Stimulated activated CD4-positive, alpha-beta T cell treated with anti-CD3 and anti-CD28 coated beads, Interleukin-2, amount 100 ng/mL, for 4 hours (primary cell): ENCODE data around the gene ZCWPW1.
A peak's percentile ranks its signal among the peaks of the same experiment; 100 is the strongest.
"Not testable (repeated sequence)": the region's sequence is repeated elsewhere in the genome, so short reads cannot be mapped to it uniquely, and the experiment has no call there.

Experiments
- DNase-seq: peaks from one replicate; pipeline ENCODE4 v3.0.0-alpha.2; 2020; ENCODE audit warnings: low read depth

ZCWPW1 gene

DNA sequence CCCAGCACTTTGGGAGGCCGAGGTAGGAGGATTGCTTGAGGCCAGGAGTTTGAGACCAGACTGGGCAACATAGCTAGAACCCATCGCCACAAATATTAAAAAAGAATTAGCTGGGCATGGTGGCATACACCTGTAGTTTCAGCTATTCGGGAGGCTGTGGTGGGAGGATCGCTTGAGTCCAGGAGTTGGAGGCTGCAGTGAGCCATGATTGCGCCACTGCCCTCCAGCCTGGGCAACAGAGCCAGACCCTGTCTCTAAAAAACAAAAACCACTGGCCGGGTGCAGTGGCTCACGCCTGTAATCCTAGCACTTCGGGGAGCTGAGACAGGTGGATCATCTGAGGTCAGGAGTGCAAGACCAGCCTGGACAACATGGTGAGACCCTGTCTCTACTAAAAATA, 25.4 kb upstream of the ZCWPW1 start:
- not testable (repeated sequence) for DNase-seq

DNA sequence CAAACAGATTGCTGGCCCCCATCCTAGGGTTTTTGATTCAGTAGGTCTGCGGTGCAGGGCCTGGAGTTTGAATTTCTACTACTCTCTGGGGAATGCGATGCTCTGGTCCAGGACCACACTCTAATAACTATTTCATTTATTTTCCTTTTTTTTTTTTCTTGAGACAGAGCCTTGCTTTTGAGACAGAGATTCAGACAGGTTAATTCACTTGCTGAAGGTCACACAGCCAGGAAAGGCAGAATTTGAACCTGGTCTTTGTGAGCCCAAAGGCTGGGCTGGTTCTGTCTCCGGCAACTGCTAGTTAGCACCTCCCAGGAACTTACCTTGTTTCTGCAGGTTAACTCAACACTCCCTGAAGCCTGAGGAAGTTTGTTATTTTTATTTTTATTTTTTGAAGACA, 24.0 kb upstream of the ZCWPW1 start:
- DNase-seq: no peak

DNA sequence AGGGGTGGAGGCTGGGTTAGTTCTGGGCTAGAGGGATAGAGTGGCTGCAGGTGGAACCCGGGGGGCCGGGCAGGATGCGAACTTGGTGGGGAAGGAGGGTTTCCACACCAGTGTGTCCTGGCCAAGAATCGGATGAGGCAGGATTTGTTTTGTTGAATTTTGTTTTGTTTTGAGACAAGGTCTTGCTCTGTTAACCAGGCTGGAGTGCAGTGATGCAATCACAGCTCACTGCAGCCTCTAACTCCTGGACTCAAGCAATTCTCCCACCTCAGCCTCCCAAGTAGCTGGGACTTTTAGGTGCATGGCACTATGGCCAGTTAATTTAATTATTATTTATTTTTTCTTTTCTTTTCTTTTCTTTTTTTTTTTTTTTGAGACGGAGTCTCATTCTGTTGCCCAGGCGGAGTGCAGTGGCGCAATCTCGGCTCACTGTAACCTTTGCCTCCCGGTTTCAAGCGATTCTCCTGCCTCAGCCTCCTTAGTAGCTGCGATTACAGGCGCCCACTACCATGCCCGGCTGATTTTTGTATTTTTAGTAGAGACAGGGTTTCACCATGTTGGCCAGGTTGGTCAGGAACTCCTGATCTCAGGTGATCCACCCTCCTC, 20.8 kb upstream of the ZCWPW1 start:
- DNase-seq: no peak

DNA sequence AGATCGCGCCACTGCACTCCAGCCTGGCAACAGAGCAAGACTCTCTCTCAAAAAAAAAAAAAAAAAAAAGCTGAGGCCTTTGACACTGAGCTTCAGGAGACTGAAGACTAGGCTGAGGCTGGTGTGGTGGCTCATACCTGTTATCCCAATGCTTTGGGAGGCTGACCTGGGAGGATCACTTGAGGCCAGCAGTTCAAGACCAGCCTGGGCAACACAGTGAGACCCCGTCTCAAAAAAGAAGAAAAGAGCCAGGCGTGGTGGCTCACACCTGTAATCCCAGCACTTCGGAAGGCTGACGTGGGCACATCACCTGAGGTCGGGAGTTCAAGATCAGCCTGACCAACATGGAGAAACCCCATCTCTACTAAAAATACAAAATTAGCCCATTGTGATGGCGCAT, 18.9 kb upstream of the ZCWPW1 start:
- DNase-seq: not testable (repeated sequence)

DNA sequence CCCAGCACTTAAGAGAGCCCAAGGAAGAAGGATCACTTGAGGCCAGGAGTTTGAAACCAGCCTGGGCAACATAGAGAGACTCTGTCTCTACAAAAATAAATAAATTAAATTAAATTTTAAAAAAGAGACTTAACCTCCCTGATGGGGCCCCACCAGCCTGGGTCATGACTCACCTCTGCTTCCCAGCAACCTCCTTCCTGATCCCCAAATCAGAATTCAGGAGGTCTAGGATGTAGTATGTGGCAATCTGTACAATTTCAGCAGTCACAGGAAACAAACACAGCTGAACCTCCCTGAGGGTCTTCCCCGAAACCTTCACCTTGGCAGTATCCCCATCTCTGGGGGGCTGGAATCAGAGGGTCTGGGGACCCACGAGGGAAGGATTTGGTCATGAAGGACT, 17.5 kb upstream of the ZCWPW1 start:
- no peak for DNase-seq

DNA sequence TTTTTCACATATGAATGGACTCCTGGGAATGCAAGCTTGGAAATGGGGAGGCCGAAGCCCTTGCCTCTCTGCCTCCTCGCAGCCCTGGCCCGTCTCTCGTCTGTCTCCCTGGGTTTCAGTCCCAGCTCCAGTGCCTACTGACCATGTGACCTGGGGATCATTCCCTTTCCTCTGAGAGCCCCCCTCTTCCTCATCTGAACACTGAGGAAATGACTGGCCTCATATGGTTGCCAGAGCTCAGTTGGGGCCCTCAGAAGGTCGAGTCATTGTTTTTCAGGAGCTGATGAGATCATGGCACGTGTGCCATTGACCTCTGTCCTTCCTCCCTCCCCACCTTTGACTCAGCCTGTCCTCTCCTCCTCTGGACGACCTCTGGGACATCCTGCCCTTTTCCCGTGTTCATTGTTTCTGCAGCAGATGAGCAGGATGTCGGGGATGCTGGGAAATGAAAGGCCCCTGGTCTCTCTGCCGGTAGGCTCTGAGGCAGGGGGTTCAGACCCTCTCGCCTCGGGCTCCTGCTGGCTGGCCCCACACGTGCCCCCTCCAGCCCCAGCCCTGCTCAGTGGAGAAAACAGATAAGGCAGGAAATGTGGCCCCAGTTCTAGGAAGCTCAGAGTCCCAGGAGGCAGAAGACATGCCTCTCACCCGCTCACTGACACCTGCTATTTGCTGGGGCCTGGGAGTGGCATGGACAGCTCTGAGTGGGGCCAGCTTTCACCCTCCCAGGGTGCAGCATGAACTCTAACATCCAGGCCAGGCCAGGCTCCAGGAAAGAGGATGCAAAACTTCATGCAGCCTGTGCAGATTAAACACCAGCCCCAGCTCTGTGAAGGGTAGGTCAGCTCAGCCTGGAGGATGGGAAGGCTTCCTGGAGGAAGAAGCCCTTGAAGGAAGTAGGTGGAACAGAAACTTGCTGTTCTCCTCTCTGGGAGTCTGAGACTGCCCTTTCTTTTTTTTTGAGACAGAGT, 16.1 kb upstream of the ZCWPW1 start:
- no peak for DNase-seq

DNA sequence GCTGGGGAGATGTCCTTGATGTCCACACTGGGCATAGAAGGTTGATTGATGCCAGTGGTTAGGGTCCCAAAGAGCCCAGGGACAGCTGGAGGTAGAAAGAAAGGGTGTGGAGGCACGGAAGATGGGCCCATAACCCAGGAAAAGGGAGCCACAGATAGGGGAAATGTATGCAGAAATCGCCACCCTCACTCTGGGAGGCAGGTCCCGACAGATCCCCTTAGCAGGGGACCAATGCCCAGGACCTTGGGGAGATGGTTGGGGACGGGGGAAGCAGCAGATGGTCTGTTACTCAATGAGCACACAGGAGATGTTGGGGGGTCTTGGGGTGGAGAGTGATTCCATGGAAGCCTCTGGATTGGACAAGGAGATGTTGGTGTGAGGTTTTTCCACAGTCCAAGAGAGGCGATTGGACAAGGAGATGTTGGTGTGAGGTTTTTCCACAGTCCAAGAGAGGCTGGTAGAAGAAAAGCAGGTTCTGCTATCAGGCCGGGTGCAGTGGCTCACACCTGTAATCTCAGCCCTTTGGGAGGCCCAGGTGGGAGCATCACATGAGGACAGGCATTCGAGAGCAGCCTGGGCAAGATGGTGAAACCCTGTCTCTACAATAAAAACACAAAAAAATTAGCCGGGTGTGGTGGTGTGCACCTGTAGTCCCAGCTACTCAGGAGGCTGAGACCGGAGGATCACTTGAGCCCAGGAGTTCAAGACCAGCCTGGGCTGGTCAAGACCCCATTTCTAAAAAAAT, 14.8 kb upstream of the ZCWPW1 start:
- no peak for DNase-seq

DNA sequence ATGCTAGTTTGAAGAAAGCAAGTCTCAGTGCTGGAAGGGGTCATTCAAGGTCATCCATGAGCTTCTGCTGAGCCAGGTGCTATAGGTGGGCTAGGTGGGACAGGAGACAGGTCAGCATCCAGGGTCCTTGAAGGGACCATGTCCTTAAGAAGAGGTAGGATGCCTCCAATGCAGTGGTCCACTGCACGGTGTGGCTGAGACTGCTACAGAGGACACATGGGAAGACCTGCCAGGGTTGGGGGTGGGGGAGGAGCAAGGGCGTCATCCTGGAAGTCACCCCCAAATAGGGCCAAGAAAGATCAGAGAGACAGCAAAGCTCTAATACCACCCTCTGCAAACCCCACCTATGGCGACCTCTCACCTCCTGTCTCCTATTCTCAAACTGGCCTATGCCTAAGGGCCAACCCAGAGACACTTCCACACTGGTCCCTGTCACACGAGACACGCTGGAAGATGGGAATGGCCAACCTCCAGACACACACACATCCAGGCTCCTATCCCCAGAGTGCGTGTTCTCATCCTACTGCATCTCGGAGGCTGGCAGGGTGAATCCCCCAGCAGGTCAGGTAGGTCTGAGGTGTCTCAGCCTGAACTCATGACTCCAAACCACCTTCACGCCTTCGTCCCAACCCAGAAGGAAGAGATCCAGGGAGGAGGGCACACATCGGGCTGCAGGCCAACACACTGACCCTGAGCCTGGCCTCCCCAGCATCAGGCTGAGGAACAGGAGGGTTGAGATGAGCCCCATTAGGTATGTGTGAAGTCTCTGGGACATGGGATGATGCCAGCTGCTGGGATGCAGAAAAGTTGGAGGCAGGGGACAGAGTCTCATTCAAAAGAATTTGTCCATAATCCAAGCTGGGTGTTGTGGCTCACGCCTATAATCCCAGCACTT, 13.4 kb upstream of the ZCWPW1 start:
- no peak for DNase-seq

DNA sequence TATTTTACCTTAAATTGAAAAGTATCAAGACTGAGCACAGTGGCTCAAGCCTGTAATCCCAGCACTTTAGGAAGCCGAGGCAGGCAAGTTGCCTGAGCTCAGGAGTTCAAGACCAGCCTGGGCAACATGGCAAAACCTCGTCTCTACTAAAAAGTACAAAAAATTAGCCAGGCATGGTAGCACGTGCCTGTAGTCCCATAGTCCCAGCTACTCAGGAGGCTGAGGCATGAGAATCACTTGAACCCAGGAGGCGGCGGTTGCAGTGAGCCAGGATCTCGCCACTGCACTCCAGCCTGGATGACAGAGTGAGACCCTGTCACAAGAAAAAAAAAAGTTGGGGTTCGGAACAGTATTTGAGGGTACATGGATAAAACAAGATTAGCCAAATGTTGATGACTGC, 10.7 kb upstream of the ZCWPW1 start:
- not testable (repeated sequence) for DNase-seq

DNA sequence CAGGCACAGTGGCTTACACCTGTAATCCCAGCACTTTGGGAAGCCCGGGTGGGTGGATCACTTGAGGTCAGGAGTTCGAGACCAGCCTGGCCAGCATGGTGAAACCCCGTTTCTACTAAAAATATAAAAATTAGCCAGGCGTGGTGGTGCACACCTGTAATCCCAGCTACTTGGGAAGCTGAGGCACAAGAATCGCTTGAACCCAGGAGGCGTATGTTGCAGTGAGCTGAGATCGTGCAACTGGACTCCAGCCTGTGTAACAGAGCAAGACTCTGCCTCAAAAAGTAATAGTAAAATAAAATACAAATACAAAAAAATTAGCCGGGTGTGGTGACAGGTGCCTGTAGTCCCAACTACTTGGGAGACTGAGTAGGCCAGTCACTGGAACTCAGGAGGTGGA, 10.2 kb upstream of the ZCWPW1 start:
- DNase-seq: not testable (repeated sequence)

DNA sequence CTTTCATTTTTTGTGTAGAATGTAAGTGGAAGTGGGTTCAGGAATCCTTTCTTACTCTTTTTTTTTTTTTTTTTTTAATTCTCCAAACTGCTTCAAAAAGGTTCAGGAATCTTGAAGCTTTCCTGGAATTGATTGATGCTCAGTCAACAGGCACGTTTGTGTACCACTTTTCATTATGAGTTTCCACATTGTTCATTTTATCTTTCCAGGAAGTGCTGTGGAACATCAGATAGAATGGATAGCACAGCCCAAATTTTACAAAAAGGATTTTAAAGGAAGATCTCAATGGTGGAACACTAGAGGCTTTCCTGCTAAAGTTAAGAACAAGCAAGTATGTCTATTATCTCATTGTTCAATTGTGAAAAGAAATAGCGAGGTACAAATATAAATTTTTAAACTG, 9.7 kb upstream of the ZCWPW1 start:
- DNase-seq: no peak

DNA sequence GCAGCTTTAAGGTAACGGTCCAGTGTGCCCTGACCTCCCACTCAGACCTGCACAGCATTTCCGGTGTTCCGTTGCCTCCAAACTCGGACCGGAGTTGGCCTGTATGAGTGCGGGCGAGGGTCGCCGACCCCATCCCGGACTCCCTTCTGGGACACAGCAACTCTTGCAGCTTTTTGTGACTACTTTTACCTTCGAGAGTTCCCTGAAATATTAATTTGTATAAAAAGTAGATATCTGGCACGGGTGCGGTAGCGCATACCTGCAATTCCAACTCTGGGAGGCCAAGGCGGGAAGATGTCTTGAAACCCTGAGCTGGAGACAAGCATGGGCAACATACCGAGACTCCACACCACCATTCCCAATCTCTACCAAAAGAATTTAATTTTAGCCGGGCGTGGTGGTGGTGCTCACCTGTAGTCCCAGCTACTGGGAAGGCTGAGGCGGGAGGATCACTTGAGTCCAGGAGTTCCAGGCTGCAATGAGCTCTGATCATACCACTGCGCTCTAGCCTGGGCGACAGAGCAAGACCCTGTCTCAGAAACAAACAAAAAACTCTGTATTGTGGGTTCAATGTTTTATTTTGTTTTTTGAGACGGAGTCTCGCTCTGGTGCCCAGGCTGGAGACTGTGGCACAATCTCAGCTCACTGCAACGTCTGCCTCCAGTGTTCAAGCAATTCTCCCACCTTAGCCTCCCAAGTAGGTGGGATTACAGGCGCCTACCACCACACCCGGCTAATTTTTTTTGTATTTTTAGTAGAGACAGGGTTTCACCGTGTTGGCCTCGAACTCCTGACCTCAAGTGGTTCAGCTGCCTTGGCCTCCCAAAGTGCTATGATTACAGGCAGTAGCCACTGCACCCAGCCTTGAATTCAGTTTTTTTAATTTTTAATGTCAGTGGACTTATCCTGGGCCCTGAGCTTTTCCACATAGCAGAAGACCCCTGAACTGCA, 8.9 kb upstream of the ZCWPW1 start:
- no peak for DNase-seq

DNA sequence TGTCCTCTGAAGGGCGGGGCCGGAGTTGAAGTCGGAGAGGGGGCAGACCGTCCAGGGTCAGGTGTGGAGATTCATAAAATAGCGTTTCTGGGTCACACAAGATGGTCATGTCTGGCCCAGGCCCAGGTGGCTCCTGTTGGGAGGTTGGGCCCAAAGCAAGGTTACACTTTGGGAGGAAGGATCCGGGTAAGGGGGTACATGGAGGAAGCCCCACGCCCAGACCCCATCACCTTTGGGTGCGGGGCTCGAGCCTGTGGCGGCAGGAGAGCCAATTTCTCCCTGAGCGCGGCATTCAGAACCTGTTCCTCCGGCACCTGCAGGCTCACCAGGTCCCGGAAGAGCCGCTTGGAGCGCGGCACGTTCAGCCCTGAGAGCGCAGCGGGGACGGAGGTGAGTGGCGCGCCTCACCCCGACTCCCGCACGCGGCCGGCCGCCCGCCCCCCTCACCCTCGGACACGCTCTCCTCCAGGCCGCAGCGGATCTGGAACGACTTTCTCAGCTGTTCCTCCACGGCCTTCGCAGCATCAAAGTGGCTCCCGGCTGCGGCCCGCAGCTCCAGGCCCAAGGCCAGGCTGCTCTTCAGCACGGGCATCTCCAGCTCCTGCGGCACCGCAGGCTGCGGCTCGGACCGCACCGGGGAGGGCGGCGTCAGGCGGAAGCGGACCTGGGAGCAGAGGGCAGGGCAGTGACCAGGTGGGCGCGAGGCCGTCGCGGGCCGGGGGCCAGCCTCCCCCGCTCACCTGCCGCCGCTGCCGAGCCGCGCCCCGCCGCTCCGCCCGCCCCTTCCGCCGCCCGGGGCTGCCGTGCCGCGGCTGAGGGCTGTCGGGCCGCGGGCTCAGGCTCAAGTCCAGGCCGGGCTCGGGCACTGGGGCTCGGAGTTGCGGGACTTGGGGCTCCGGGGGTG, 7.2 kb upstream of the ZCWPW1 start:
- DNase-seq: peak; percentile 35

DNA sequence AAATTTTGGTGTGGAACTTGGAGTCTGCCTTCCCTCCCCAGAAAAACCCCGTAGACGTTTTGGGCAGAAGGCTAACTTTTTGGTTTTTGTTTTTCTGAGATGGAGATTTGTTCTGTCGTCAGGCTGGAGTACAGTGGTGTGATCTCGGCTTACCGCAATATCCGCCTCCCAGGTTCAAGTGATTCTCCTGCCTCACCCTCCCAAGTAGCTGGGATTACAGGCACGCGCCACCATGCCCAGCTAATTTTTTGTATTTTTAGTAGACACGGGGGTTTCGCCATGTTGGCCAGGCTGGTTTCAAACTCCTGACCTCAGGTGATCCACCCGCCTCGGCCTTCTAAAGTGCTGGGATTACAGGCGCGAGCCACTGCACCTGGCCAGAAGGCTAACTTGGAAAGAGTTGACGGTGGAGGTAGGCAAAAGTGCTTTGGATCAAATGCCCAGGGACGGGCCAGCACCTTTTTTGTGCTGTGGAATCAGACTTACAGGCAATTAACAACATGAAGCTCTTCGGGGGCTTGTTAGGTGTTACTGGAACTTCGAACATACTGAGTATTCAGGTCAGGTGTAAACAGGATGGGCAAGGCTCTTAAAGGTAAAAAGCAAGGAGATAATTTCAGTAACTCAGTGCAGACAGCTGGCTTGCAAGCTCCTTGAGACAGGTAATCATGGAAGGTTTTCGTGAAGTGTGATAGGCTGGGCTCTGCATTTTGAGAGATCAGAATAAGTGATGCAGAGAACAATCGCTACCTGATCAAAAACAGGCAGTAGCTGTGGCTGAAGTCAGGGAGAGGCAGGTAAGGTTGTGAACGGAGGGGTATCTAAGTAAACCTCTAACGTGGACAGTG, 6.0 kb upstream of the ZCWPW1 start:
- DNase-seq: no peak

DNA sequence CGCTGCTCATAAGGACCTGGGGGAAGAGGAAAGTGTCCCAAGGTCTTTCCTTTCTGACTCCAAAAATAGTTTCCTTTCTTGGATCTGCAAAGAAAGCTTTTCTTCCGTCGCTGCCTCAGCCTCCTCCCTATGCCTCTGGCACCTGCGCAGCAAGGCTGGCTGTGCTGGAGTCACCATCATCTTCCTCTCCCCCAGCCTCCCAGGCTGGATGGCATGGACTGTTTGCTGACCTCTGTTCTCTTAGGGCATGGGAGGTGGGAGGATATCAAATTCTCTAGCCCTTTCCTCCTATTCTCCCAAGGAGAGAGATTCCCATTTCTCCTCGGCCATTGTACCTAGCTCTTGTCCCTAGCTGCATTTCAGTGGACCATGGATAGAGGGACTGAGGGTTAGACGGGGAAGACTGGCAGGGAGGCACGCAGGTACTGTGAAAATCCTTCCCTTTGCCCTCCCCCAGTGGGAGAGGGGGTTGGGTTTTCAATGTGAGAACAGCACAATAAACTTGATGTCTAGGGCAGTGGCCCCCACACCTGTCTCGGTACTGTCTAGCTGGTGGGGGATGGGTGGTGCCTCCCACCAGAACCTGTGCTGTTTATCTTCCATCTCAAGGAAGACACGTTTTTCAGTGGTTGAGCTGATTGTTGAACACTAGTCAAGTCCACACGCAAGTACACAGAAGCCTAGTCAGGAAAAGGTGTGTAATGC, 5.2 kb upstream of the ZCWPW1 start:
- no peak for DNase-seq

DNA sequence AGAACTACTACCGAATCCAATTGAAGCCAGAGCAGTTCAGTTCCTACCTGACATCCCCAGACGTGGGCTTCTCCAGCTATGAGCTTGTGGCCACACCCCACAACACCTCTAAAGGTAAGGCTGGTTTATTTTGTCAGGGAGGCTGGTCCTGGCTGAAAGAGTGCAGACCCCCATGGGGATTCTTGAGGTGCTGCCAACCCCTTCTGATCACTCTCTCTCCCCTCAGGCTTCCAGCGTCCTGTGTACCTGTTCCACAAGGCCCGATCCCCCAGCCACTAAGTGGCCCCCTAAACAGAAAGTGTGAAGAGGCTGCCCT, 4.7 kb upstream of the ZCWPW1 start:
- DNase-seq: no peak

DNA sequence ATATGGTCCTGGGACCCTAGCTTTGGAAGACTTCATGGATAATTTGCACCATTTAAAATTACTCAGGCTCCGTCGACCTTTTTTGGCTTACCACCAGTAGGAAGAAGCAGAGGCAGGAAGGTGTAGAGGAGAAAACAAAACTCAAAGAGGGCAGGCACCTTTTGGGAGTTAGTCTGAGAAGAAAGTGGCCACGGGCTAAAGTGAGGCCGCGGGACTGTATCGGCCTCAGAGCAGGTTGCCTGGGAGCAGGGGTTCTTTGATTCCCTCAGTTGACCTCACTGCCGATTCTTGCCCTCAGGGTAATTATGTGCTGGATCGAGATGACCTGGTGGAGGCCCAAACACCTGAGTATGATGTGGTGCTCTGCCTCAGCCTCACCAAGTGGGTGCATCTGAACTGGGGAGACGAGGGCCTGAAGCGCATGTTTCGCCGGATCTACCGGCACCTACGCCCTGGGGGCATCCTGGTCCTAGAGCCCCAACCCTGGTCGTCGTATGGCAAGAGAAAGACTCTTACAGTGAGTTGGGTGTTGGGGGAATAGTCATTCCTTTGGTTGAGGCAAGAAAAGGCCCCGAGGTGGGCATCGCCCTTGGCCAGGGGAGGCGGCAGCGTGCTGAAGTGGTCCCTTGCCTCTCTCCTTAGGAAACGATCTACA, 4.2 kb upstream of the ZCWPW1 start:
- no peak for DNase-seq

DNA sequence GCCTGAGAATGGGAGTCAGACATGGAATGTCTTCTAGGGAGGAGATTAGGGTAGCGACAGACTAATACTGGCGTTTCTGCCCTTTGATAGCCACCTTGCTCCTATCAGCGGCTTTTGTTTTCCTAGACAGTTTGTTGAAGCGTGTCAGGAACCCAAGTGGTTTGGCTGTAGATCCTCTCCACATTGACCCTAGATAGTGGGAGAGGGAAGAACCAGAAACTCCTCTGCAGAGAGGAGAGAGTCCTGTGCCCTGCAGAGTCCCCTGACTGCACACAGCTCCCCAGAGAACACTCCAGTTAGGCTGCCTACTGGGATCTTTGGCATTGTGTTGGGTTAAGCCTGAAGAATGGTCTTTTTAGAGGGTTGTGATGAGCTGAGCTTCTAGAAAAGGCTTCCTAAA, 3.5 kb upstream of the ZCWPW1 start:
- DNase-seq: no peak
